HepG2 (cell line): Measurements from ENCODE around the gene STX5. TPM values are rescaled to one million over a fixed set of nuclear protein-coding genes. Genes with fewer than 3 reads are reported as not detected.
A peak's percentile ranks its signal among the peaks of the same experiment; 100 is the strongest.

Experiments
- ATAC-seq: fragments of 200-7000 bp; cut with Tn5 transposase; 3 replicates; pipeline ENCODE4 v1.9.1; 2020; ENCODE audit warnings: mild to moderate bottlenecking, moderate library complexity
- BruUV-seq: library from RNA; stranded (reverse); fragments of 400-500 nt; replicated peaks from 2 replicates; lab custom pipeline; 2021; lab: Mats Ljungman, UMichigan
- CTCF ChIA-PET: fragments of 300-600 bp; formaldehyde crosslinking; extraction: SDS; loops from one replicate; lab custom pipeline; 2021; ENCODE audit warnings: low total read pairs, inconsistent platforms, low intra/inter-chr PET ratio; lab: Yijun Ruan, JAX
- POLR2A ChIA-PET: fragments of 350-600 bp; sonication (Branson Sonifier 250); formaldehyde crosslinking; loops from one replicate; lab custom pipeline; 2020; ENCODE audit warnings: antibody characterized with exemption, inconsistent platforms; lab: Yijun Ruan, JAX
- DNase-seq: peaks from one replicate; pipeline ENCODE4 v3.0.0-alpha.2; 2015; ENCODE audit warnings: low spot score
- FAIRE-seq: peaks from 3 replicates; lab custom pipeline; 2011; peaks lifted over from hg19 to GRCh38; lab: Jason Lieb, UNC
- H2AFZ ChIP-seq: one replicate; pipeline ENCODE4 v1.6.1; 2011; ENCODE audit warnings: low read length, inconsistent platforms
- H3K27ac ChIP-seq: fragments of 300-600 bp; 3 replicates; pipeline ENCODE4 v1.8.0; 2011; ENCODE audit warnings: mixed run types, mild to moderate bottlenecking, mixed read lengths, low read length, inconsistent platforms; ENCODE audit not compliant: insufficient read depth; ENCODE audit errors: extremely low read length
- H3K27me3 ChIP-seq, 2 experiments: fragments of 200-600 bp in 1 of 2; 2 replicates in 1 of 2; 3 replicates in 1 of 2; pipeline versions ENCODE4 v1.6.0 to v1.8.0; 2011; ENCODE audit warnings: low read length in 2 of 2, mild to moderate bottlenecking in 2 of 2, moderate library complexity in 2 of 2, inconsistent platforms in 1 of 2; ENCODE audit not compliant: insufficient read depth in 2 of 2, control insufficient read depth in 1 of 2
- H3K36me3 ChIP-seq, 2 experiments: fragments of 200-600 bp in 1 of 2; replicated peaks in 1 of 2; 2 replicates in 1 of 2; 3 replicates in 1 of 2; pipeline versions ENCODE4 v1.5.1 to v1.8.0; 2011; ENCODE audit warnings: low read length in 2 of 2, inconsistent platforms in 1 of 2; ENCODE audit not compliant: insufficient read depth in 2 of 2, control insufficient read depth in 1 of 2
- H3K4me1 ChIP-seq: 2 replicates; pipeline ENCODE4 v1.5.1; 2012; ENCODE audit warnings: low read length, inconsistent platforms; ENCODE audit not compliant: insufficient read depth
- H3K4me2 ChIP-seq: 2 replicates; pipeline ENCODE4 v1.6.0; 2011; ENCODE audit warnings: low read depth, low read length, inconsistent platforms
- H3K4me3 ChIP-seq, 3 experiments: fragments of 200-600 bp in 1 of 3; sonication (generic), shearing (Covaris generic) in 1 of 3; replicated peaks in 1 of 3; 2 replicates each; pipeline ENCODE4 v1.5.1; 2011 to 2016; ENCODE audit warnings: low read length in 3 of 3, inconsistent platforms in 2 of 3, low read depth in 2 of 3, mild to moderate bottlenecking in 2 of 3, control low read depth in 1 of 3, mixed read lengths in 1 of 3; ENCODE audit not compliant: insufficient read depth in 1 of 3
- H3K79me2 ChIP-seq: one replicate; pipeline ENCODE4 v1.6.1; 2011; ENCODE audit warnings: low read length, inconsistent platforms; ENCODE audit not compliant: insufficient read depth
- H3K9ac ChIP-seq: 2 replicates; pipeline ENCODE4 v1.6.0; 2011; ENCODE audit warnings: mild to moderate bottlenecking, low read depth, low read length, inconsistent platforms; ENCODE audit not compliant: insufficient read depth
- H3K9me3 ChIP-seq: 2 replicates; pipeline ENCODE4 v1.5.1; 2012; ENCODE audit warnings: mild to moderate bottlenecking, low read length
- H4K20me1 ChIP-seq: 2 replicates; pipeline ENCODE4 v1.6.0; 2011; ENCODE audit warnings: inconsistent platforms, mild to moderate bottlenecking, low read length, moderate library complexity; ENCODE audit not compliant: insufficient read depth
- AGO1 ChIP-seq: fragments of 200-400 bp; formaldehyde crosslinking; IDR thresholded peaks from 2 replicates; pipeline ENCODE4 v1.6.1; 2017; ENCODE audit warnings: mild to moderate bottlenecking, low read depth, low read length, moderate library complexity; ENCODE audit not compliant: poor library complexity, severe bottlenecking
- FOXO1 ChIP-seq: sonication (generic); formaldehyde crosslinking; IDR thresholded peaks from 2 replicates; pipeline ENCODE4 v1.4.0; 2020; ENCODE audit warnings: missing genetic modification reagents
- GATAD1 ChIP-seq: IDR thresholded peaks from 2 replicates; pipeline ENCODE4 v1.6.1; 2016; ENCODE audit warnings: missing genetic modification reagents, missing compliant biosample characterization
- JUN ChIP-seq: sonication (generic); formaldehyde crosslinking; IDR thresholded peaks from 2 replicates; pipeline ENCODE4 v1.4.0; 2020; ENCODE audit warnings: mild to moderate bottlenecking, missing genetic modification reagents
- MZF1 ChIP-seq: sonication (generic); formaldehyde crosslinking; IDR thresholded peaks from 2 replicates; pipeline ENCODE4 v1.8.1; 2023; ENCODE audit warnings: mild to moderate bottlenecking, missing genetic modification reagents, borderline replicate concordance
- NFATC3 ChIP-seq: sonication (generic); formaldehyde crosslinking; IDR thresholded peaks from 2 replicates; pipeline ENCODE4 v1.5.1; 2020; ENCODE audit warnings: mild to moderate bottlenecking, missing genetic modification reagents
- NFRKB ChIP-seq: fragments of 450-650 bp; IDR thresholded peaks from 2 replicates; pipeline ENCODE4 v1.6.1; 2017
- RBM22 ChIP-seq: fragments of 200-400 bp; formaldehyde crosslinking; optimal IDR thresholded peaks from 2 replicates; pipeline ENCODE3; 2017; ENCODE audit warnings: mild to moderate bottlenecking, low read length, moderate library complexity
- REL ChIP-seq: sonication (generic); formaldehyde crosslinking; conservative IDR thresholded peaks from 2 replicates; pipeline ENCODE4 v1.8.0; 2022; ENCODE audit warnings: mild to moderate bottlenecking, missing genetic modification reagents, moderate library complexity
- SAP130 ChIP-seq: IDR thresholded peaks from 2 replicates; pipeline ENCODE4 v1.6.1; 2016; ENCODE audit warnings: low read depth
- ZKSCAN5 ChIP-seq: sonication (generic); formaldehyde crosslinking; IDR thresholded peaks from 2 replicates; pipeline ENCODE4 v1.5.1; 2020; ENCODE audit warnings: mild to moderate bottlenecking, missing genetic modification reagents
- ZNF331 ChIP-seq: sonication (generic); formaldehyde crosslinking; IDR thresholded peaks from 2 replicates; pipeline ENCODE4 v1.4.0; 2020; ENCODE audit warnings: missing genetic modification reagents
- ZNF34 ChIP-seq: sonication (generic); formaldehyde crosslinking; IDR thresholded peaks from 2 replicates; pipeline ENCODE4 v1.4.0; 2020; ENCODE audit warnings: mild to moderate bottlenecking, missing genetic modification reagents, borderline replicate concordance
- ZNF709 ChIP-seq: sonication (generic); formaldehyde crosslinking; IDR thresholded peaks from 2 replicates; pipeline ENCODE4 v1.5.0; 2020; ENCODE audit warnings: mild to moderate bottlenecking, missing genetic modification reagents
- ZSCAN20 ChIP-seq: sonication (generic); formaldehyde crosslinking; IDR thresholded peaks from 2 replicates; pipeline ENCODE4 v1.4.0; 2020; ENCODE audit warnings: missing genetic modification reagents, mild to moderate bottlenecking, borderline replicate concordance
- WGBS: methylation state at CpG from one replicate; pipeline ENCODE4 v1.1.6; 2017; ENCODE audit warnings: low lambda C conversion rate; 5-methylcytosine and 5-hydroxymethylcytosine counted together
- in situ Hi-C: cut with HindIII; loops from 2 replicates; pipeline ENCODE4 v1.10.0; 2017; ENCODE audit warnings: low pct_unique_long_range_greater_than_20kb; ENCODE audit not compliant: extremely low pct_ligation_motif_present
- intact Hi-C: fragments of 100-400 bp; cut with micrococcal nuclease; formaldehyde crosslinking; loops from one replicate; pipeline ENCODE4 v1.10.0; 2022; ENCODE audit not compliant: unreplicated experiment
- polyA plus RNA-seq, 8 experiments: library from polyadenylated mRNA; depleted of rRNA in 3 of 8; stranded (reverse) in 7 of 8; unstranded in 1 of 8; fragments of >200 nt; fragmentation: Illumina TruSeq in 4 of 8; extraction: Trizol in 4 of 8; gene quantifications; 2 replicates each; pipeline versions ENCODE4 v1.2.1 to v1.2.3, GENCODE V29; 2011 to 2016; ENCODE audit warnings: low read depth in 4 of 8, missing spikeins in 1 of 8, mixed read lengths in 1 of 8; ENCODE audit not compliant: insufficient read depth in 1 of 8
- total RNA-seq, 5 experiments: library from RNA; depleted of rRNA; stranded (reverse); fragments of >200 nt; fragmentation: Illumina TruSeq; extraction: Trizol; gene quantifications; 2 replicates each; pipeline ENCODE4 v1.2.3, GENCODE V29; 2016; ENCODE audit warnings: low read depth in 1 of 5
- TF ChIP-seq, protein P1 (sequence below): sonication (generic); formaldehyde crosslinking; conservative IDR thresholded peaks from 2 replicates; pipeline ENCODE4 v1.4.0; 2020; ENCODE audit warnings: missing genetic modification reagents
- TF ChIP-seq, protein P2 (sequence below): sonication (generic); formaldehyde crosslinking; IDR thresholded peaks from 2 replicates; pipeline ENCODE4 v1.5.1; 2020; ENCODE audit warnings: mild to moderate bottlenecking, moderate library complexity, missing genetic modification reagents
- TF ChIP-seq, protein P3 (sequence below): sonication (generic); formaldehyde crosslinking; conservative IDR thresholded peaks from 2 replicates; pipeline ENCODE4 v1.4.0; 2020; ENCODE audit warnings: missing genetic modification reagents

The STX5 gene
- total and polyA plus RNA-seq, 2 of the 13 experiments (the other 11 are each of a cell fraction or from before 2014, with no cell fraction given): 26.9 to 30.0 TPM

DNA sequence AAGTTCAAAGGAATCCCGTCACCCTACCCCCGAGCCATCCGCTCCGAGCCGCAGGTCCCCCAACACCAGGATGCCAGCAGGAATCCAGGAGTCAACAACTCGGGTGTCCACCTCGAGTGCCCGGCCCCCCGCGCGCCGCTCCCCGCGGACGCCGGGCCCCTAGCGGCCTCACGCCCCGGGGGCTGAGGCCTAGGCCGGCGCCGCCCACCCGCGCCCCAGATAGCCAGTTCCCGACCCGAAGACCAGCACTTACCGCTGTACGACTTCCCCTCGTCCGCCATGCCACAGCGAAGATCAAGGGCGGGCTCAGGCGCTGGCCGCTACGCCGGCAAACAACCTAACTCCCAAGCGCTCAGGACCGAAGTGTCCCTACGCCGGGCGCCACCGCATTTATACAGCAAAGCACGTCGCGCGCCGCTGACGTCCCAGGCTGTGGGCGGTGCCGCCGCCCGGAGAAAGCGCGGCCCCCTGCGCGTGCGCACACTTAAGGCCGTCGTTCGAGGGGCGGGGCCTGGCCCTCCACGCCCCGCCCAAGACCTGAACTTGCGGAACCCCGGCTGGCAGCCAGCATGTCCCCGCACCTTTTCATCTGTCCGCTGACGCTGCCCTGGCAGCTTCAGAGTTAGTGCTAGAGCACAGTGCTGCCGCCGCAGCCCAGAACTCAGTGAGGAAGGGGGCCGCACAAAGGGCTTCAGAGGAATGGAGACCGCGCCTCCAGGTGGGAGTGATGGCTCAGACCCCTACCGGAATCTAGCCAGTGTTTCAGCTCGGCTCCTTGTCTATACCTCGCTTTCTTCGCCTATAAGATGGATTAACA lies 26.6 kb downstream of the STX5 start, which contains the start of gene NXF1:
Gene NXF1 (minus strand): TSS at position 365 of the 817 bp plus-strand sequence. CDS start 84 bp downstream, at position 281.
- H3K9ac ChIP-seq: peak within 1 kb of the TSS; percentile 84
- 15% methylated on average over 22 of the region's 77 CpGs for WGBS
- no peaks in the 10 kb centered on the region for H3K9me3 ChIP-seq
- H3K4me3 ChIP-seq: peak within 1 kb of the TSS; percentile 86 to 97 (median 92)
- intact Hi-C loops (loop anchor here (1.0 to 2.0 kb wide), 2 partner anchors 18 to 26 kb away; partner anchors contain the start of gene TMEM179B), in situ Hi-C loops (no loop called here)
- ATAC-seq (peak; percentile 85), FAIRE-seq (peak; percentile 54), DNase-seq (peak; percentile 85)
- H3K27ac ChIP-seq: peak within 1 kb of the TSS; percentile 58
- CTCF ChIA-PET: no interaction called here
- H4K20me1 ChIP-seq: no peaks in the 10 kb centered on the region; the same call in 1 of the 2 replicates
- peaks cover 18% of the 10 kb centered on the region for H3K79me2 ChIP-seq
- H3K27me3 ChIP-seq: no peaks in the 10 kb centered on the region; a peak in 1 of 5 replicates
- no peak within 1 kb of the TSS for H2AFZ ChIP-seq
- POLR2A ChIA-PET: interaction anchor here (0.7 to 5.7 kb wide), 22 partner anchors 8 to 99 kb away, joined by 3 to 53 read pairs (median 6); partner anchors contain the start of genes POLR2G, SLC3A2, STX5 and TAF6L
- no TSS peak for BruUV-seq
- H3K4me1 ChIP-seq: peaks cover 23% of the 10 kb centered on the region
- peak within 1 kb of the TSS; percentile 90 for H3K4me2 ChIP-seq
- peaks cover 9 to 26% of the 10 kb centered on the region in 2 experiments; a peak in 4 of 5 replicates for H3K36me3 ChIP-seq
- TF ChIP-seq ZSCAN20 (CRISPR knock-in tag) (peak; percentile 73; the same call in 1 of the 2 replicates), REL (CRISPR knock-in tag) (peak; percentile 57; the same call in 1 of the 2 replicates), ZKSCAN5 (CRISPR knock-in tag) (peak; percentile 61; the same call in 1 of the 2 replicates), ZNF331 (CRISPR knock-in tag) (peak; percentile 87), NFATC3 (CRISPR knock-in tag) (no peak), JUN (CRISPR knock-in tag) (peak; percentile 76), ZNF709 (CRISPR knock-in tag) (peak; percentile 86), NFRKB (no peak), ZNF34 (CRISPR knock-in tag) (0 out of 2 replicates have a peak, but pooled peaks have one; percentile 88), AGO1 (peak; percentile 98), GATAD1 (peak; percentile 90), SAP130 (CRISPR knock-in tag) (peak; percentile 94), MZF1 (CRISPR knock-in tag) (0 out of 2 replicates have a peak, but pooled peaks have one; percentile 71), RBM22 (peak; percentile 64), FOXO1 (CRISPR knock-in tag) (0 out of 2 replicates have a peak, but pooled peaks have one; percentile 51)
- TF ChIP-seq, protein P1, sequence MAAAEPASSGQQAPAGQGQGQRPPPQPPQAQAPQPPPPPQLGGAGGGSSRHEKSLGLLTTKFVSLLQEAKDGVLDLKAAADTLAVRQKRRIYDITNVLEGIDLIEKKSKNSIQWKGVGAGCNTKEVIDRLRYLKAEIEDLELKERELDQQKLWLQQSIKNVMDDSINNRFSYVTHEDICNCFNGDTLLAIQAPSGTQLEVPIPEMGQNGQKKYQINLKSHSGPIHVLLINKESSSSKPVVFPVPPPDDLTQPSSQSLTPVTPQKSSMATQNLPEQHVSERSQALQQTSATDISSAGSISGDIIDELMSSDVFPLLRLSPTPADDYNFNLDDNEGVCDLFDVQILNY (CRISPR knock-in tag): peak; percentile 78; the same call in 1 of the 2 replicates
- TF ChIP-seq, protein P2, sequence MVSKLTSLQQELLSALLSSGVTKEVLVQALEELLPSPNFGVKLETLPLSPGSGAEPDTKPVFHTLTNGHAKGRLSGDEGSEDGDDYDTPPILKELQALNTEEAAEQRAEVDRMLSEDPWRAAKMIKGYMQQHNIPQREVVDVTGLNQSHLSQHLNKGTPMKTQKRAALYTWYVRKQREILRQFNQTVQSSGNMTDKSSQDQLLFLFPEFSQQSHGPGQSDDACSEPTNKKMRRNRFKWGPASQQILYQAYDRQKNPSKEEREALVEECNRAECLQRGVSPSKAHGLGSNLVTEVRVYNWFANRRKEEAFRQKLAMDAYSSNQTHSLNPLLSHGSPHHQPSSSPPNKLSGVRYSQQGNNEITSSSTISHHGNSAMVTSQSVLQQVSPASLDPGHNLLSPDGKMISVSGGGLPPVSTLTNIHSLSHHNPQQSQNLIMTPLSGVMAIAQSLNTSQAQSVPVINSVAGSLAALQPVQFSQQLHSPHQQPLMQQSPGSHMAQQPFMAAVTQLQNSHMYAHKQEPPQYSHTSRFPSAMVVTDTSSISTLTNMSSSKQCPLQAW (CRISPR knock-in tag): peak; percentile 74
- TF ChIP-seq, protein P3, sequence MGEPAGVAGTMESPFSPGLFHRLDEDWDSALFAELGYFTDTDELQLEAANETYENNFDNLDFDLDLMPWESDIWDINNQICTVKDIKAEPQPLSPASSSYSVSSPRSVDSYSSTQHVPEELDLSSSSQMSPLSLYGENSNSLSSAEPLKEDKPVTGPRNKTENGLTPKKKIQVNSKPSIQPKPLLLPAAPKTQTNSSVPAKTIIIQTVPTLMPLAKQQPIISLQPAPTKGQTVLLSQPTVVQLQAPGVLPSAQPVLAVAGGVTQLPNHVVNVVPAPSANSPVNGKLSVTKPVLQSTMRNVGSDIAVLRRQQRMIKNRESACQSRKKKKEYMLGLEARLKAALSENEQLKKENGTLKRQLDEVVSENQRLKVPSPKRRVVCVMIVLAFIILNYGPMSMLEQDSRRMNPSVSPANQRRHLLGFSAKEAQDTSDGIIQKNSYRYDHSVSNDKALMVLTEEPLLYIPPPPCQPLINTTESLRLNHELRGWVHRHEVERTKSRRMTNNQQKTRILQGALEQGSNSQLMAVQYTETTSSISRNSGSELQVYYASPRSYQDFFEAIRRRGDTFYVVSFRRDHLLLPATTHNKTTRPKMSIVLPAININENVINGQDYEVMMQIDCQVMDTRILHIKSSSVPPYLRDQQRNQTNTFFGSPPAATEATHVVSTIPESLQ: peak; percentile 81; the same call in 1 of the 2 replicates
